GM12891 (cell line): Measurements from ENCODE around the gene ZNF407.

ENCODE experiments used
- POLR2A ChIP-seq: IDR thresholded peaks from 2 replicates; pipeline ENCODE4 v1.6.1; 2011; ENCODE audit warnings: low read depth, low read length, control low read depth
- POLR2AphosphoS5 ChIP-seq: IDR thresholded peaks from 2 replicates; pipeline ENCODE4 v1.6.1; 2011; ENCODE audit warnings: low read depth, low read length, control low read depth

DNA sequence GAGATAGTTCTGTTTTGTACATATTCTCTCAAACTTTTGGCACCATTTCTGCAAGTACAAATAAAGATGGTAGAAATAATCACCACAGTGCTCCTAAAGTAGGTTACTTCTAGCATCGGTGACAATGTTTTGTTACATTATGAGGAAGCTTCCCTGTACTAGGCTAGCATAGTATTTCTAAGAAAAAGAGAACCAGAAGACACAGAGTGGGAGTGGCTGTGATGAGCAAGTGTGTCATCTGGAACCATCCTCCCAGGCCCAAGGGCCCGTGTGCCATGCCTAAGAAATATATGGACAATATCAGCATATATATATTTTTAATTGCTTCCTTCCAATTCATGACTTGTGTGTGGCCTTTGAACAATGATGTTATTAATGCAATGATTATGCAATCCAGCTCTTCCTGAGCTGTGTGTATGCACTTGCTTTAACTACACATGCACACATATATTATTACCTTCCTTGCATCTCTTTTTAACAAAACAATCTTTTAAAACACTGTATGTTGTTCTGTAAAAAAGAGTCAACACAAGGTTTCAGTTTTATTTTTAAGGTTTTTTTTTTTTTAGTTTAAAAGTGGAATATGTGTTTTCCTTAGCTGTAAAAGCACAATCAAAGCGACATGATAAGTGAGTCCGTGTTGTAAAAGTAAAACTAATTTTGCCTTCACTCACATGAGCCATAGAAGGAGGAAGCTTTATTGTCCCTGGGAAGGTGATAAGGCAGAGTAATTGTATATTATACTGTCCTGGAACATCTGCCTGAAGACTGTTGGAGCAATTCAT, 303.9 kb downstream of the ZNF407 start:
- TF ChIP-seq POLR2AphosphoS5 = no peak
- no peak for TF ChIP-seq POLR2A
